NCI-H226 (cell line): ENCODE results near the gene CRAMP1.
A peak's percentile ranks its signal among the peaks of the same experiment; 100 is the strongest.

Source experiments
- DNase-seq: peaks from one replicate; pipeline ENCODE4 v3.0.0-alpha.2; 2015

The CRAMP1 gene

DNA sequence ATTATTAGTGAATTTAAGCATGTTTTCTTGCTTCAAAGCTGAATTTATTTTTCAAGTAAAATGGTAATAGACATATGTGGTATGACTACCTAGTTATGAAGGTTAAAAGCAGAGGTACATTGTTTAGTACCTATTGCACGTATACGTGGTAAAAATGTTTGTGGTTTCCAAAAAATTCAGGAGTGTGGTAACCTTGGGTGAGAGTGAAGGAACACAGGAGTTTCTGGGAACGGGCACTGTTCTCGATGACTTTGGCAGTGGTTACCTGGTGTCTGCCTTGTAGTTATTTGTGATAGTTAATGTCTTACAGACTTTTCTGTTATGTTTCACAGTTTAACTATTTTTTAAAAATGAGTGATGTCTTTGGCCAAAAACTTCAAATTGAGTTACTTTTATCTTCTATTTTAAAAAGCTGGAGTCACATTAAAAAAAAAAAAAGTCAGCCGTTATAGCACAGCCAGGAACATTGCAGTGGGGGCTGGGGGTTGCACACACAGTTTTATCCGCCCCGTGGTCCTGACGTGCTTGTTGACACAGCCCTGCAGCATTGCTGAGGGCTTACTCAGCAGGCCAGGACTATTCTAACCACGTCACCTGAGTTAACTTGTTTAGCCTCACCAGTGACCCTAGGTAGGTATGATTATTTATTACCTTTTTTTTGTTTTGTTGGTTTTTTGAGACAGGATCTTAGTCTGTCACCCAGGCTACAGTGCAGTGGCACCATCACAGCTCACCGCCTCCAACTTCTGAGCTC is 76.8 kb downstream of the CRAMP1 start:
- peak; percentile 91 for DNase-seq

DNA sequence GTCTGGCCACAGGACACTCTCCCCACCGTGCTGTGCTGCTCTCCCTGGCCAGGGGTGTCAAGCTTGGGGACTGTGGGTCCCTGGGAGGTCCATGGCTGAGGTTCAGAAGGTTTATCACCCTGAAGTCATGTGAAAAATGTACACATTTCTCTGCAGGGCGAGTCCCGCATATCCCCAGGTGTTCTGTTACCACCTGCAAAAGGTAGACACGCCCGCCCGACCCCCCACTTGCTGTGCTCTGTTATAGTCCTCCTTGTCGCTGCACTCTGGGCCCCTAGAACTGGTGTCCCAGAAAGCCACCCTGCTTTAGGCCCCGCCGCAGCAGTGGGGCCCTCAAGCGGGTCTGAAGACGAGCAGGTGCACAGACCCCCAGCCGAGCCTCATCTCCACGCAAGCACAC is 77.7 kb downstream of the CRAMP1 start:
- DNase-seq, result no peak

GRCh38 chr16:1690810-1691209 is 78.7 kb downstream of the CRAMP1 start:
- DNase-seq, result no peak

GRCh38 chr16:1691276-1691675 is 79.1 kb downstream of the CRAMP1 start:
- peak; percentile 88 for DNase-seq

DNA sequence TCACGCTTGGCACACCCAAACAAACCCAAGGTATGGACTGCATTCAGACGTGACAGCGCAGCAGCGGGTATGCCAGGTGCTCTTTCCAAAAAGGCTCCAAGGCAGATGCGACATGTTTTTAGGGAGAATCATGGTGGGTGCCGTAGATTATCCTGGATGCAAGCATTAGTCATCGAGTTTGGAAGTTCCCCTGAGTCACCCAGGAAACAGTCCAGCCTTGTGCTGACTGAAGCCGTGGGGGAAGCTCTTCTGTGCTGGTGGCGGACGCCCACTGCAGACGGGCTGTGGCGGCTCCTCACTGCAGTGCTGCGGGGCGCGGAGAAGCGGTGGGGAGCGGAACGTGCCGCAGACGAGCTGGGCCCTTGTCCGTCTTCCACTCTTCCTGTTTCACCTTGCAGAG is 79.8 kb downstream of the CRAMP1 start:
- peak; percentile 93 for DNase-seq

- no peak for DNase-seq
Observed at GRCh38 chr16:1696863-1697262, 84.7 kb downstream of the CRAMP1 start.

DNA sequence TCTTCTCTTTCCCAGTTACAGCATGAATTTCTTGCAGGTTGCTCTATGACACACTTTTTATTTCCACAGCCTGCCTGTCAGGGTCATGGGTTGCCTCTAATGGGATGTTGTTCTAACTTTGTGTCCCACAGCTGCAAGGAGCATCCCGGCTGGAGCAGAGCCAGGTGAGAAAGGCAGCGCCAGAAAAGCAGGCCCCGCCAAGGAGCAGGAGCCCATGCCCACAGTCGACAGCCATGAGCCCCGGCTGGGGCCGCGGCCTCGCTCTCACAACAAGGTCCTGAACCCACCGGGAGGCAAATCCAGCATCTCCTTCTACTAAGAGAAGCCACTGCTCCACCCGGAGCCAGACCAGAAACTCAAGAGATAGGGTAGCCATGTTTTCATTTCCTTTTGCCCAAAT is 86.5 kb downstream of the CRAMP1 start:
- DNase-seq, result no peak

DNA sequence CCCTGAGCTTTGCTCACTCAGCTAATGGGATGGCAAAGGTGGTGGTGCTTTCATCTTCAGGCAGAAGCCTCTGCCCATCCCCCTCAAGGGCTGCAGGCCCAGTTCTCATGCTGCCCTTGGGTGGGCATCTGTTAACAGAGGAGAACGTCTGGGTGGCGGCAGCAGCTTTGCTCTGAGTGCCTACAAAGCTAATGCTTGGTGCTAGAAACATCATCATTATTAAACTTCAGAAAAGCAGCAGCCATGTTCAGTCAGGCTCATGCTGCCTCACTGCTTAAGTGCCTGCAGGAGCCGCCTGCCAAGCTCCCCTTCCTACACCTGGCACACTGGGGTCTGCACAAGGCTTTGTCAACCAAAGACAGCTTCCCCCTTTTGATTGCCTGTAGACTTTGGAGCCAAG is 88.1 kb downstream of the CRAMP1 start:
- DNase-seq, result no peak

- DNase-seq, result no peak
Observed at GRCh38 chr16:1701216-1701878, 89.2 kb downstream of the CRAMP1 start.

DNA sequence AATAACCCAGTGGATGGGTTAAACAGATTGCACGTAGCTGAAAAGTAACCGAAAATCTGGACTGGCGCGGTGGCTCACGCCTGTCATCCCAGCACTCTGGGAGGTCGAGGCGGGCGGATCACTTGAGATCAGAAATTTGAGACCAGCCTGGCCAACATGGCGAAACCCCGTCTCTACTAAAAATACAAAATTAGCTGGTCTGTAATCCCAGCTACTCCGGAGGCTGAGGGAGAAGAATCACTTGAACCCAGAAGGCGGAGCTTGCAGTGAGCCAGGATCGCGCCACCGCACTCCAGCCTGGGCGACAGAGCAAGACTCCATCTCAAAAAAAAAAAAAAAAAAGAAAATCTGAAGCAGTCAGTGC is 93.1 kb downstream of the CRAMP1 start:
- DNase-seq, result peak; percentile 7

- DNase-seq, result peak; percentile 70
Observed at GRCh38 chr16:1705688-1706385, 93.7 kb downstream of the CRAMP1 start, which contains the start of gene MAPK8IP3. Gene MAPK8IP3 (plus strand): TSS chr16:1706195. CDS start chr16:1706340, 145 bp downstream.

- no peak for DNase-seq
Observed at GRCh38 chr16:1706386-1707192, 94.4 kb downstream of the CRAMP1 start.

DNA sequence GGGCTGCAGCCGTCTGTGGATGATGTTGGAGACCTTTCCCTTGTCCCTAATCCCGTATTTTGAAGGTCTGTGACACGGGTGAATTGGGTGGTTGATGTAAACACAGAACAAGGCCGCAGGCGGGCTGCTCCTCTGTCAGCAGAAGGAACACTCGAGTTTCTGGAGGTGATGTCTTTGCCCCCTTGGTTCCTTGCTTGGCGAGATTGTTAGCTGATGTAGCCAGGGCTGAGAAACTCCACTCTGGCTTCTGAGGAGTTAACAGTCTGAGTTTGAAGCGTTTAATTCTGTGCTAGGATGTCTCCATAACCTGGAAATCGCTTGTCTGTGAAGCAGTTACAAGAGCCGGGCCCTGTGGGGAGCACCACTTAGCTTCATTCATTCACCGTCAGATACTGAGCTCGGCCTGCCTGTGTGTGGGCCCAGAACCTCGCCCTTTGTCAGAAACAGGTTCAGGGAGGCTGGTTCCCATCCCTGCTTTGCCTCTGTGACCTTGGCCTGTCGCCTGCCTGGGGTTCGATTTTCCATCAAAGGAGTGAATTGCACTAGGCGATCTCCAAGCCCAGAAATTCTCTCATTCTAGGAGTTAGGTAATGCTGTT is 95.1 kb downstream of the CRAMP1 start:
- DNase-seq, result no peak

DNA sequence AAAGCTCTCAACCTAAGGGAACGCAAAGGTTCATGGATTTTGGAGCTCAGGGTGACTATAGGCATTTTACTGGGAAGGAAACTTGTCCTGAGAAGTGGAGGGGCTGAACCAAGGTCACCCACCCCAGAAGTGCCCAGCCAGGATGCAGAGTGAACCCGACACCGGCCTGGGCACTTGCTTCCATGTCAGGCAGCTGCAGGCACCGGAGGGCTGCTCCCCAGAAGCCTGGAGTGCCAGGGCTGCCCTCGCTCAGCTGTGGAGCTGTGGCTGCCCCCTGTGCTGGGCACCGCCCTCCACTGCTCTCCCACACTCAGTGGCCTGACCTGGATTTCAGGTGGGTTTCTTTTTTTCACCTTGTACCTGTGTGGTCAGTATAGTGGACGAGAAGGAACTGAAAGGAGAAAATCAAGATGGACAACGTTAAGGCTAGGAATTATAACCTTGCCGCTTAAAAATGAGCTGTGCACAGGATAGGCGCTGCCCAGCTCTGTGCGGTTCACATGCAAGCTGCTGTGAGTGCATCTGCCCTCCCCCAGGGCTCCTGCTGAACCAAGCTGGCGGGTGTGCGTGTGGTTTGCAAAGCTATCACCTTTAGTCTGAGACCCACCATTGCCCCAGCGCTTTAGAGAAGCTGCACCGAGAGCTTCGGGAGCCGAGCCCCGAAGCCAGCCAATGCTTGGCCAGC is 96.1 kb downstream of the CRAMP1 start:
- no peak for DNase-seq

DNA sequence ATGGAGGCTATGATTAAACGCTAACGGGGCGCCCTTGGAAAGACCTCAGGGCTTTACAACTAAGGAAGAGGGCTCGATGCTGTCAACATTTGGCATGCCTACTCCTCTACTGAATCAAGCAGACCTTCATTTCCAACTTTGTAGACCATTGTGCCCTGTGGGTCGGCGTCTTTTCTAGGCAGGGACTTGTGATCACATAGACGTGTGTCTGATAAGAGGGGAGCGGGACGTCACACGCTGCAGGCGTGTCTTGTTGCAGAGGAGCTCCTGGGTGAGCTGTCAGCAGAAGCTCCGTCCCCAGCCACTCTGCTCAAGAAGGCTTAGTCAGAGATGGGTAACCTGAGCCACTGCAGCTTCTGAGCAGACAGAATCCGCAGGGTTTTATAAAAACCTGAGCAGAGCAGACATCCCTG is 96.6 kb downstream of the CRAMP1 start:
- no peak for DNase-seq

DNA sequence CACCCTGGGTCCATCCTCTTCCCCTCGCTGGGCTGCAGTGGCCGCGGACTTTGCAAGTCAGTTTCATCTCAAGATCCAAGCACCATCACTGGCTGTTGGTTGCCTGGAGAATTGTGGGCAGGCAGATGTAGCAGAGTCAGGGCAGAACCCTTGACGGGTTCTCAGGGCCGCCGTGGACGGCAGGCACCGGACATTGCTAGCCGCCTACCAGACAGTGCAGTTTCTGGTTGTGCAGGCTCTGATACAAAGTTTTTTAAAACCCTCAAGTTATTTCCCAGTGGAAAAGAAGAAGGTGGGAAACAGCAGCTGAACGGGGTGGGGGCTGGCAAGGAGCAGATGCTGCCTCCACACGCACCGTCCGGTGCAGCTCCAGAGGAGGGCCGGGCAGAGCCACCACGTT is 97.2 kb downstream of the CRAMP1 start:
- DNase-seq, result no peak

DNA sequence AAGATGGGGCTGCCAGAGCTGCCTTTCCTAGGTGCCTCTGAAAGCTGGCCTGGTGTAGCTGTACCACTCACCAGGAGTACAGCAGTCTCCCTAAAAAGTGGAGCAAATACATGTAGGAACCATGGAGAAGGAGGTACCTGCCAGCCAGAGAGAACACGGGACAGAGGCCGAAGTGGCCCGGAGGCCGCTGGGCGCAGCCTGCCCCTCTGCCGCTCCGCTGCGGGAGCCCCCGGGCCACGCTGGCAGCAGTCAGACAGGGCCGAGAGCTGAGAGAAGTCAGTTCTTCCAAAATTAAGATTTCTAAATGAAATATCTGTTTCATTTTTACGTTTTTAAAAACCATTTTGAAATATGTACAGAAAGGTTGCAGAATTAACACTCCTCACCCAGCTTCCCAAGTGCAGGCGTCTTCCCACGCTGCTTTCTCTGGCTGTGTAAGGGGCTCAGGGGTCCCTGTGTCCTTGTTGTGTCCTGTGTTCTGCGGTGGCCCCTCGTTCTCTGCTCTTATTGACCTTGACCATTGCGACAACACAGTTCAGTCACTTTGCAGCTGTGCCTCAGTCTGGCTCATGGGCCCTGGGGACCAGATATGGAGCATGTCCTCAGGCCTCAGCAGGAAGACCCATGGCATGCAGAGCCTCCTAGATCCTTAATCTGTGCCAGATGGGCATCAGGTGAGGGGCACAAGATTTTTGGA is 98.8 kb downstream of the CRAMP1 start:
- DNase-seq, result no peak

DNA sequence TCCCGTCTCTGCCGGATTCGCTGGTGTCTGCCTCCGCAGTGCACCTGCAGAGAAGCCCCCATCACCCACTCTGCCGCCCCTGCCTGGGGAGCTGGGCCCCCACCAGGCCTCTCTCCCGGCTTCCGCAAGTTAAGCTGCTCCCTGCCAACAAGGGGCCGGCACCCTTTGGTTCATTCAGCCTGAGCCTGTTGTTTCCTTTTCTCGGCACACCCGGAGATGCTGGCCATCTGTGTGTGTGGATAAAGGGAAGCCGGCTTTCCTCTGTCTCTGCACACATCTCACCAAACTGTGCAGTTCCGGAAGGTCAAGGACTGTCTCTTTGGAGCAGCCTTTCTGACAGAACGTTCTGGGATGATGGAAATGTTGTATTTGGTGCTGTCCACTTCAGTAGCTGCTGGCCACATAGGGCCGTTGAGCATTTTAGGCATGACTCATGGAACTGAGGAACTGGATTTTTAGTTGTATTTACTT is 100.7 kb downstream of the CRAMP1 start:
- no peak for DNase-seq

- no peak for DNase-seq
Observed at GRCh38 chr16:1713331-1713730, 101.2 kb downstream of the CRAMP1 start.

GRCh38 chr16:1713933-1714332 is 101.8 kb downstream of the CRAMP1 start:
- DNase-seq, result no peak

- DNase-seq, result no peak
Observed at GRCh38 chr16:1715220-1715619, 103.1 kb downstream of the CRAMP1 start.
